AG04450 (cell line): ENCODE results near the gene GHSR. TPM values are rescaled to one million over a fixed set of nuclear protein-coding genes. Genes with fewer than 3 reads are reported as not detected.

Experiments
- CTCF ChIA-PET: fragments of 300-600, 350-600 bp; formaldehyde crosslinking; extraction: SDS; loops from one replicate; lab custom pipeline; 2022; ENCODE audit warnings: antibody characterized with exemption, inconsistent platforms; lab: Charles Lee
- POLR2A ChIA-PET: fragments of 350-600 bp; formaldehyde crosslinking; extraction: SDS; loops from one replicate; lab custom pipeline; 2021; ENCODE audit warnings: antibody characterized with exemption, inconsistent platforms; lab: Yijun Ruan, JAX
- DNase-seq: peaks from one replicate; pipeline ENCODE4 v3.0.0-alpha.2; 2011; ENCODE audit warnings: low read depth, low spot score
- H3K27ac ChIP-seq: one replicate; pipeline ENCODE4 v1.5.1; 2012; ENCODE audit warnings: low read depth, low read length, control low read depth
- H3K27me3 ChIP-seq: one replicate; pipeline ENCODE4 v1.6.0; 2012; ENCODE audit warnings: low read length; ENCODE audit not compliant: control insufficient read depth, insufficient read depth
- H3K4me3 ChIP-seq: 2 replicates; pipeline ENCODE4 v1.5.1; 2011; ENCODE audit warnings: mild to moderate bottlenecking, low read depth, low read length, control low read depth
- H3K9me3 ChIP-seq: 2 replicates; pipeline ENCODE4 v1.5.1; 2012; ENCODE audit warnings: low read length; ENCODE audit not compliant: control insufficient read depth, insufficient read depth
- CTCF ChIP-seq: IDR thresholded peaks from 2 replicates; pipeline ENCODE4 v1.5.1; 2011; ENCODE audit warnings: low read depth, low read length, control low read depth, inconsistent platforms
- polyA plus RNA-seq: library from polyadenylated mRNA; depleted of rRNA; stranded (reverse); fragments of >200 nt; gene quantifications from 2 replicates; pipeline ENCODE4 v1.2.3, GENCODE V29; 2011

GHSR gene
- polyA plus RNA-seq, 1 experiment: not detected

DNA sequence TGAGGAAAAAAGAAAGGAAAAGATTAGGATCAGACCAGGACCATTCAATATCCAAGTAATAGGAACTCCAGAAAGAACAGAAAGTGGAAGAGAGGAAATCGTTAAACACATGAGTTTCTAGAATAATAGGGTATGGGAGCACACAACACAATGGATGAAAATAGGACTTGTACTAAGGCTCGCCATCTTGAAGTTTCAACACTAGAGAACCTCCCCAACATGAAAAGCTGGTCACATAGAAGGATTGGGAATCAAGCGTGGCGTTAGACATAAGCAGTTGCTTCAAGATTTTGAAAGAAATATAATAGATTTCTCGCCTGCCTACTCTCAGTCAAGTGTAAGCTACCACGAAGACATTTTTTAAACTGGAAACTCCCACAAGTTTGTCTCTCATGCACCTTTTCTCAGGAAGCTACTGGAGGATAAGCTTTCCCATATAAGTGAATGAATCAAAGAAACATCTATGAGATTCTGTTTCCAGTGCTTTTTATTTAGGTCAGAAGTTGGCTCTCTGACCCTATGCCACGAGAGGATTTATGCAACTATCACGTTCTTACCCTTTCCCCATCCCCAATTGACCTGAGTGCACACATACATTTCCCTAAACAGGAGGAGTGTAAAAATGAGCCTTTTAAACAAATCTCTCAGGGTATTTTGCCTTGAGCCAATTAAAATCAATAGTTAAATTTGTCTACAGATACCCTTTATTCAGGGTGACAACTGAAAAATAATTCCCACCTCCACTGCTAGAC is 45.2 kb downstream of the GHSR start:
- Histone ChIP-seq H3K27me3 (no peaks in the 10 kb centered on the region), H3K27ac (no peak overlapping the region), H3K4me3 (no peak overlapping the region), H3K9me3 (no peaks in the 10 kb centered on the region)
- DNase-seq: no peak
- TF ChIP-seq CTCF: no peak
- CTCF ChIA-PET: interaction anchor here (1.1 kb wide), 1 partner anchor 347 kb away, joined by 5 read pairs; no protein-coding TSS in a partner anchor
- POLR2A ChIA-PET: no interaction called here

- no peak overlapping the region for H3K27ac ChIP-seq
- H3K27me3 ChIP-seq: no peaks in the 10 kb centered on the region
- TF ChIP-seq CTCF: no peak
- no peaks in the 10 kb centered on the region for H3K9me3 ChIP-seq
- H3K4me3 ChIP-seq: no peak overlapping the region
- POLR2A ChIA-PET: no interaction called here
- CTCF ChIA-PET: interaction anchor here (1.1 kb wide), 1 partner anchor 348 kb away, joined by 5 read pairs; no protein-coding TSS in a partner anchor
- DNase-seq: no peak
These were observed 46.2 kb downstream of the GHSR start for GRCh38 chr3:172402090-172402489.

DNA sequence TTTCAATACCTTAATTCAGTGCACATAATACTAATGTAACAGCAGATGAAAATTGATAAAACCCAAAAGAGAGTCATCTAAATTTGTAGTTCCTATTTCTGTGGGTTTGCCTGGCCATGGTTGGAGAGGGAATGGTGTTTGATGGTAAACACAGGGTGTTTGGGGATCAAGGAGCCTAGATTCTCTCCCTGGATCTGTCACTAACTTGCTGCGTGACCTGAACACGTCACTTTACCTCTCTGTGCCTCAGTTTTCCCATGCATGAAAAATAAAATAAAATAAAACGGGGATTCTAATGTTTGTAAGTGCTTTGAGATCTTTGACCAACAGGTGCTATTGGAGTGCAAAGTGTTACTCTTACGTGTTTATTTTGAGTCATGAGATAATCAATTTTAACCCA is 49.8 kb downstream of the GHSR start:
- Histone ChIP-seq H3K4me3 (no peak overlapping the region), H3K9me3 (no peaks in the 10 kb centered on the region), H3K27ac (no peak overlapping the region), H3K27me3 (no peaks in the 10 kb centered on the region)
- TF ChIP-seq CTCF: no peak
- no peak for DNase-seq
- ChIA-PET POLR2A (no interaction called here), CTCF (interaction anchor here (1.3 kb wide), 1 partner anchor 18 kb away, joined by 5 read pairs; no protein-coding TSS in a partner anchor)

DNA sequence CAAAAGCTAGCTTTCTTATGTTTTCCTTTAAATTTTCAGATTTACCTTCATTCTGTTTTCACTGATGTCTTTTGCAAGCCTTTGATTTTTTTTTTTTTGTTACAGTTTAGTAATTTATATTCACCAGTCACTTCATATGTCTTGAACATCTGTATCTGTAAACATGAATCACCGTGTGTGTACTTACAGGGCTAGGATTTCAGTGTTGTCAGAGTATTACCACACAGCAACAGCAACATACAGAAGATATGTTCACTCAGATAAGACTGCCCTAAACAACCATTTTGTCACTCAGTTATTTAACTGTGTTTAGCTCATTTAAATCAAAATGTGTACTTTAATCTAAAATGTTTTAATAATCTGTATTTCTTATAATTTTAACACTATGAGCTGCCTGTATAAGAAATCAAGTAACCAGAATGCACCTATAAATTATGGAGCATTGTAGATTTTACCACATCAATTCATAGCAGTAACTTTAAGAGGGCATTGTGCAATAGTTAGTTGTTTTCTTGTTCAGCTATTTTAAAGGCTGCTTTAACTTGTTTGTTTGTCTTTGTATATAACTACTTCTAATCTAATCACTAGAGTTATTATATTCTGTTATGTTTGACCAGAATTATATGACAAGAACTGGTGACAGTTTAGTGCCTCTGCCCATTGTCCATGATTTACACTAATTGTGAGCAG is 50.4 kb downstream of the GHSR start:
- peak; percentile 46 for DNase-seq
- CTCF ChIA-PET: interaction anchor here (0.9 to 1.3 kb wide), 3 partner anchors 17 to 268 kb away, joined by 4 to 12 read pairs (median 5); no protein-coding TSS in a partner anchor
- POLR2A ChIA-PET: interaction anchor here (0.6 kb wide), 1 partner anchor 421 kb away, joined by 3 read pairs; no protein-coding TSS in a partner anchor

More for the DNA sequence above, 50.4 kb downstream of the GHSR start:
- no peak overlapping the region for H3K4me3 ChIP-seq
- H3K9me3 ChIP-seq: no peaks in the 10 kb centered on the region
- no peak overlapping the region for H3K27ac ChIP-seq
- TF ChIP-seq CTCF: no peak
- no peaks in the 10 kb centered on the region for H3K27me3 ChIP-seq
